Spinal cord (tissue), 10 donors: Measurements from ENCODE around the gene BMPER. TPM values are rescaled to one million over a fixed set of nuclear protein-coding genes. Genes with fewer than 3 reads are reported as not detected.

Experiments
- DNase-seq, 6 donors: peaks; one replicate each; pipeline versions ENCODE4 v3.0.0 to v3.0.0-alpha.2; 2013 to 2015; ENCODE audit warnings: low spot score in 6 of 6, low read depth in 4 of 6
- H3K27ac ChIP-seq: one replicate; pipeline ENCODE4 v1.5.1; 2013; ENCODE audit warnings: low read depth, low read length, control low read depth
- H3K27me3 ChIP-seq: one replicate; pipeline ENCODE4 v1.6.1; 2013; ENCODE audit warnings: low read length; ENCODE audit not compliant: control insufficient read depth, insufficient read depth
- H3K36me3 ChIP-seq: one replicate; pipeline ENCODE4 v1.6.1; 2013; ENCODE audit warnings: low read length; ENCODE audit not compliant: control insufficient read depth, insufficient read depth
- H3K4me1 ChIP-seq: one replicate; pipeline ENCODE4 v1.6.1; 2013; ENCODE audit warnings: low read length; ENCODE audit not compliant: control insufficient read depth, insufficient read depth
- H3K4me3 ChIP-seq: one replicate; pipeline ENCODE4 v1.5.1; 2013; ENCODE audit warnings: low read depth, low read length, control low read depth
- H3K9me3 ChIP-seq: one replicate; pipeline ENCODE4 v1.6.1; 2013; ENCODE audit warnings: low read length; ENCODE audit not compliant: control insufficient read depth, insufficient read depth
- WGBS: methylation state at CpG from one replicate; pipeline ENCODE4 v1.1.5; 2013; ENCODE audit warnings: missing lambda C conversion rate; ENCODE audit not compliant: insufficient coverage; 5-methylcytosine and 5-hydroxymethylcytosine counted together
- long read RNA-seq, 4 donors: transcript quantifications; one replicate each; lab custom pipeline, GENCODE V29; 2026
- polyA plus RNA-seq, 2 donors: library from polyadenylated mRNA; unstranded; fragments of 120-200 nt; gene quantifications; one replicate each; pipeline ENCODE4 v1.2.1, GENCODE V29; 2013; ENCODE audit not compliant: insufficient read length in 2 of 2
- total RNA-seq, 2 donors: library from RNA; depleted of rRNA in 1 of 2; stranded (reverse); fragments of 120-200 nt in 1 of 2; fragments of >200 nt in 1 of 2; gene quantifications; one replicate each; pipeline versions ENCODE4 v1.2.3 to v1.2.4, GENCODE V29; 2013 to 2014
- donor health status: healthy.

BMPER gene
- total RNA-seq, result 10 to 100 TPM; 16.8 to 36.3 TPM
- polyA plus RNA-seq, result 10 to 100 TPM; 26.4 to 31.9 TPM
- long read RNA-seq, donor 1, transcript BMPER-221 (15 exons, 3,360 nt), result major isoform, 8 of 14 reads
- long read RNA-seq, donor 1, partial matches to known transcripts, result 5 of 14 reads
- long read RNA-seq, donor 1, other reads (novel, unspliced or antisense), result 0 of 14 reads
- long read RNA-seq, donor 2, partial matches to known transcripts, result 0 of 2 reads
- long read RNA-seq, donor 2, other reads (novel, unspliced or antisense), result 0 of 2 reads
- long read RNA-seq, donor 3, partial matches to known transcripts, result 0 of 2 reads
- long read RNA-seq, donor 3, other reads (novel, unspliced or antisense), result 0 of 2 reads
- long read RNA-seq, donor 4, partial matches to known transcripts, result 8 of 14 reads
- long read RNA-seq, donor 4, other reads (novel, unspliced or antisense), result 0 of 14 reads

GRCh38 chr7:33905389-33906032 is at the start of gene BMPER:
Gene BMPER (plus strand): TSS chr7:33905539. CDS start chr7:33905614, 75 bp downstream.
- Histone ChIP-seq H3K4me1 (peaks cover 17% of the 10 kb centered on the region), H3K27ac (peak within 1 kb of the TSS; percentile 70), H3K27me3 (peaks cover 6% of the 10 kb centered on the region), H3K36me3 (no peaks in the 10 kb centered on the region), H3K4me3 (peak within 1 kb of the TSS; percentile 76), H3K9me3 (no peaks in the 10 kb centered on the region)
- DNase-seq, result peak in 4 of 6 donors; percentile 13 to 83 (median 46)
- under 1% methylated on average over 31 of the region's 47 CpGs for WGBS

- Histone ChIP-seq H3K27me3 (no peaks in the 10 kb centered on the region), H3K9me3 (no peaks in the 10 kb centered on the region), H3K36me3 (no peaks in the 10 kb centered on the region), H3K4me3 (no peak overlapping the region), H3K27ac (no peak overlapping the region), H3K4me1 (no peaks in the 10 kb centered on the region)
- DNase-seq, result no peak
Measured at GRCh38 chr7:33861947-33862346, 43.4 kb upstream of the BMPER start.

GRCh38 chr7:33862946-33863814 is 42.2 kb upstream of the BMPER start:
- H3K9me3 ChIP-seq, result no peaks in the 10 kb centered on the region
- peak in 2 of 6 donors; percentile 15 to 42 for DNase-seq
- WGBS, result 43% methylated on average over 2 of the region's 10 CpGs
- H3K36me3 ChIP-seq, result no peaks in the 10 kb centered on the region
- no peaks in the 10 kb centered on the region for H3K4me1 ChIP-seq
- no peaks in the 10 kb centered on the region for H3K27me3 ChIP-seq
- no peak overlapping the region for H3K27ac ChIP-seq
- H3K4me3 ChIP-seq, result no peak overlapping the region

GRCh38 chr7:33868166-33868565 is 37.2 kb upstream of the BMPER start:
- no peaks in the 10 kb centered on the region for H3K4me1 ChIP-seq

GRCh38 chr7:33869176-33869575 is 36.2 kb upstream of the BMPER start:
- H3K4me3 ChIP-seq, result no peak overlapping the region
- WGBS, result 100% methylated on average over 1 of the region's 5 CpGs
- H3K36me3 ChIP-seq, result no peaks in the 10 kb centered on the region
- no peaks in the 10 kb centered on the region for H3K9me3 ChIP-seq
- no peaks in the 10 kb centered on the region for H3K4me1 ChIP-seq
- H3K27me3 ChIP-seq, result no peaks in the 10 kb centered on the region
- no peak for DNase-seq
- H3K27ac ChIP-seq, result no peak overlapping the region

More at GRCh38 chr7:33868166-33868565, 37.2 kb upstream of the BMPER start:
- H3K27me3 ChIP-seq, result no peaks in the 10 kb centered on the region
- no peaks in the 10 kb centered on the region for H3K36me3 ChIP-seq
- H3K4me3 ChIP-seq, result no peak overlapping the region
- no peak for DNase-seq
- no peak overlapping the region for H3K27ac ChIP-seq
- 70% methylated on average over 3 of the region's 8 CpGs for WGBS
- H3K9me3 ChIP-seq, result no peaks in the 10 kb centered on the region

- WGBS, result 91% methylated on average over 1 of the region's 3 CpGs
- H3K27me3 ChIP-seq, result no peaks in the 10 kb centered on the region
- no peak overlapping the region for H3K4me3 ChIP-seq
- no peaks in the 10 kb centered on the region for H3K36me3 ChIP-seq
- no peaks in the 10 kb centered on the region for H3K9me3 ChIP-seq
- H3K27ac ChIP-seq, result no peak overlapping the region
- H3K4me1 ChIP-seq, result no peaks in the 10 kb centered on the region
- no peak for DNase-seq
Measured at GRCh38 chr7:33870120-33870519, 35.2 kb upstream of the BMPER start.

- Histone ChIP-seq H3K4me1 (no peaks in the 10 kb centered on the region), H3K36me3 (no peaks in the 10 kb centered on the region), H3K9me3 (no peaks in the 10 kb centered on the region), H3K27ac (no peak overlapping the region), H3K27me3 (no peaks in the 10 kb centered on the region), H3K4me3 (no peak overlapping the region)
- DNase-seq, result no peak
- no CpG with 5 or more reads among the region's 4 CpGs for WGBS
Measured at GRCh38 chr7:33872870-33873269, 32.5 kb upstream of the BMPER start.

GRCh38 chr7:33873518-33873917 is 31.8 kb upstream of the BMPER start:
- Histone ChIP-seq H3K9me3 (no peaks in the 10 kb centered on the region), H3K27ac (no peak overlapping the region), H3K4me1 (no peaks in the 10 kb centered on the region), H3K4me3 (no peak overlapping the region), H3K27me3 (no peaks in the 10 kb centered on the region), H3K36me3 (no peaks in the 10 kb centered on the region)
- no CpG with 5 or more reads among the region's 1 CpG for WGBS
- DNase-seq, result no peak

GRCh38 chr7:33873981-33874750 is 31.2 kb upstream of the BMPER start:
- Histone ChIP-seq H3K36me3 (no peaks in the 10 kb centered on the region), H3K9me3 (no peaks in the 10 kb centered on the region), H3K4me1 (no peaks in the 10 kb centered on the region), H3K27ac (no peak overlapping the region), H3K4me3 (no peak overlapping the region), H3K27me3 (no peaks in the 10 kb centered on the region)
- no CpG with 5 or more reads among the region's 4 CpGs for WGBS
- DNase-seq, result no peak
